Heart right ventricle (tissue), 16 donors: ENCODE measurements around the gene DGAT2. TPM values are rescaled to one million over a fixed set of nuclear protein-coding genes. Genes with fewer than 3 reads are reported as not detected.

Experiments used
- ATAC-seq, 8 donors: fragments of 200-7000 bp; cut with Tn5 transposase; one replicate each; pipeline ENCODE4 v1.9.1; 2020; ENCODE audit warnings: mild to moderate bottlenecking in 8 of 8, moderate library complexity in 8 of 8, moderate number of reproducible peaks in 1 of 8
- DNase-seq, 2 donors: peaks; one replicate each; pipeline ENCODE4 v3.0.0-alpha.2; 2020
- H3K27ac ChIP-seq, 10 donors: fragments of 200-600 bp; sonication (generic) in 2 of 10; one replicate each; pipeline versions ENCODE4 v1.5.0 to v1.8.0; 2020 to 2022; ENCODE audit warnings: mild to moderate bottlenecking in 3 of 10
- H3K27me3 ChIP-seq, 7 donors: fragments of 200-600 bp; one replicate each; pipeline ENCODE4 v1.8.0; 2021 to 2022; ENCODE audit warnings: mild to moderate bottlenecking in 2 of 7
- H3K36me3 ChIP-seq, 9 donors: fragments of 200-600 bp; sonication (generic) in 1 of 9; one replicate each; pipeline versions ENCODE4 v1.5.0 to v1.8.0; 2020 to 2022; ENCODE audit warnings: mild to moderate bottlenecking in 2 of 9
- H3K4me1 ChIP-seq, 9 donors: fragments of 200-600 bp; sonication (generic) in 1 of 9; one replicate each; pipeline versions ENCODE4 v1.5.0 to v1.8.0; 2020 to 2022; ENCODE audit warnings: mild to moderate bottlenecking in 4 of 9
- H3K4me3 ChIP-seq, 10 donors: fragments of 200-600 bp; sonication (generic) in 2 of 10; one replicate each; pipeline versions ENCODE4 v1.5.0 to v1.8.0; 2020 to 2022; ENCODE audit warnings: mild to moderate bottlenecking in 7 of 10, moderate library complexity in 2 of 10
- H3K9me3 ChIP-seq, 11 donors: fragments of 200-600 bp in 10 of 11; sonication (generic) in 2 of 11; one replicate each; pipeline versions ENCODE4 v1.5.0 to v1.8.0; 2013 to 2022; ENCODE audit warnings: mild to moderate bottlenecking in 2 of 11, control low read depth in 1 of 11, moderate library complexity in 1 of 11
- WGBS, 2 donors: extraction: QIAGEN DNeasy Blood & Tissue Kit; methylation state at CpG; one replicate each; pipeline ENCODE4 v1.1.7; 2013; ENCODE audit warnings: inconsistent platforms in 1 of 2; 5-methylcytosine and 5-hydroxymethylcytosine counted together
- intact Hi-C, 10 donors: fragments of 100-400 bp; cut with DNase I; formaldehyde crosslinking; loops; one replicate each; pipeline versions ENCODE4 v1.11.1 to v1.14.2; 2022
- polyA plus RNA-seq, 2 donors: library from polyadenylated mRNA; stranded (reverse); fragments of 200-250 nt; gene quantifications; one replicate each; pipeline ENCODE4 v1.2.3, GENCODE V29; 2013
- total RNA-seq, 10 donors: library from RNA; stranded (reverse); fragmentation: NEBNext Ultra II Directional in 3 of 10; extraction: Animal tissue kit (Norgen Biotek cat#: 25700) in 3 of 10; gene quantifications; one replicate each; pipeline versions ENCODE4 v1.2.1 to v1.2.4, GENCODE V29; 2021 to 2023
- TF ChIP-seq, protein P1 (sequence below), 9 donors: fragments of 200-600 bp; sonication (generic) in 2 of 9; IDR thresholded peaks; one replicate each; pipeline versions ENCODE4 v1.5.0 to v1.8.0; 2021 to 2022; ENCODE audit warnings: antibody characterized with exemption in 9 of 9, mild to moderate bottlenecking in 5 of 9, moderate library complexity in 1 of 9
- donor health status: Arrhythmogenic right ventricular cardiomyopathy.
- donor health status: ischemic (EF 13 %, LVEDD 7.1; RV severe dilation, severe dysfunction).
- donor health status: healthy with polysubstance abuse.
- donor health status: DM: no; HTN: yes; CAD: no.
- donor health status: DM: no; HTN: no; CAD: no.
- donor health status: ischemic (EF 25% LVEDD 6.9; RV normal size, moderate dysfunction).
- donor health status: ischemic (EF 25% LVEDD 5.7; RV mildly dilated, moderate dysfunction).
- donor health status: healthy.
- donor health status: DM: yes; HTN: yes; CAD: no.
- donor health status: Ischemic cardiomyopathy.
- donor health status: ischemic (EF 35%, LVEDD 5.7; RV mildly dilated, moderate dysfunction).
- donor health status: nonischemic (EF 11% LVEDD 7.7; RV severe dilation, severe dysfunction).
- donor health status: DM: yes; HTN: yes; CAD: no.
- donor health status: PGD.
- donor health status: ischemic (EF 29% LVEDD 5.4; RV normal size, mild dysfunction).
- donor health status: nonischemic (EF 23%, LVEDD 6.1; RV moderate dilation, normal function).

Gene DGAT2
- total and polyA plus RNA-seq, 12 donors: 6.2 to 24.4 (median 10.6) TPM

DNA sequence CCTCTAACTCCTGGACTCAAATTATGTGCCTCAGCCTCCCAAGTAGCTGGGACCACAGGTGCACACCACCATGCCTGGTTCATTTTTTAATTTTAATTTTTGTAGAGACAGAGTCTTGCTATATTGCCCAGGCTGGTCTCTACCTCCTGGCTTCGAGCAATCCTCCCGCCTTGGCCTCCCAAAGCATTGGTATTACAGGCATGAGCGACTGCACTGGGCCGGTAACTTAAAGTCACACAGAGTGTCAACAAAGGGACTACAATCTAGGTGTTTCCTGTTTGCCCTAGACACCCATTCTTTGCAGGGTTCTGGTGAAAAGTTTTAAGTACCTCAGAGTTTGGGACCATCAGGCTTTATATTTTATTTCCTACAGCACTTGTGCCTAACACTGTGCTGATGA is 54.8 kb downstream of the DGAT2 start:
- ATAC-seq: no peak
- TF ChIP-seq, protein P1, sequence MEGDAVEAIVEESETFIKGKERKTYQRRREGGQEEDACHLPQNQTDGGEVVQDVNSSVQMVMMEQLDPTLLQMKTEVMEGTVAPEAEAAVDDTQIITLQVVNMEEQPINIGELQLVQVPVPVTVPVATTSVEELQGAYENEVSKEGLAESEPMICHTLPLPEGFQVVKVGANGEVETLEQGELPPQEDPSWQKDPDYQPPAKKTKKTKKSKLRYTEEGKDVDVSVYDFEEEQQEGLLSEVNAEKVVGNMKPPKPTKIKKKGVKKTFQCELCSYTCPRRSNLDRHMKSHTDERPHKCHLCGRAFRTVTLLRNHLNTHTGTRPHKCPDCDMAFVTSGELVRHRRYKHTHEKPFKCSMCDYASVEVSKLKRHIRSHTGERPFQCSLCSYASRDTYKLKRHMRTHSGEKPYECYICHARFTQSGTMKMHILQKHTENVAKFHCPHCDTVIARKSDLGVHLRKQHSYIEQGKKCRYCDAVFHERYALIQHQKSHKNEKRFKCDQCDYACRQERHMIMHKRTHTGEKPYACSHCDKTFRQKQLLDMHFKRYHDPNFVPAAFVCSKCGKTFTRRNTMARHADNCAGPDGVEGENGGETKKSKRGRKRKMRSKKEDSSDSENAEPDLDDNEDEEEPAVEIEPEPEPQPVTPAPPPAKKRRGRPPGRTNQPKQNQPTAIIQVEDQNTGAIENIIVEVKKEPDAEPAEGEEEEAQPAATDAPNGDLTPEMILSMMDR (IDR thresholded peaks at IDR 0.05): no peak
- DNase-seq: no peak
- 83 to 87% methylated on average over 4 of the region's 4 CpGs for WGBS, 2 donors
- Histone ChIP-seq H3K4me1 (peaks cover 0 to 83% (median 42%) of the 10 kb centered on the region in 9 donors), H3K36me3 (peaks cover 0 to 6% (median 0%) of the 10 kb centered on the region in 9 donors), H3K9me3 (no peaks in the 10 kb centered on the region), H3K27me3 (no peaks in the 10 kb centered on the region), H3K4me3 (no peak overlapping the region), H3K27ac (peak overlapping the region in 6 of 10 donors; percentile 6 to 88 (median 37))
- intact Hi-C loops: no loop called here

DNA sequence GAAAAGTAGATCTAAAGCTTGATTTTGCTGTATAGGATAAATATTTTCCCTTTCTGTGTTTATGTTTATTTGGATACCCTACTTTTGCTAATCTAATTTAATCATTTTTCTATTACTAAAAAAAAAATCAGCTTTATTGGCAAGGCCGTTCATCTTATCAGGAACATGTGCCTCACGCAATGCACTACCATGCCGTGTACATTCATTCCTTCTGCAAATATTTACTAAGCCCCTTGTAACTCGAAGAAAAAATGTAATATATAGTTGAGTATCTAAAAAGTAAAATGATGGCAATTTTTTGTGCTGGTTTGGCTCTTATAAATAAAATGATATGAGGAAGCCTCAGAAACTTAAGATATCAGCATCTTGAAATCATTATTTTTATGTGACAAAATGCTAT is 55.4 kb downstream of the DGAT2 start:
- H3K4me1 ChIP-seq: peaks cover 0 to 79% (median 43%) of the 10 kb centered on the region in 9 donors
- peak overlapping the region in 6 of 10 donors; percentile 6 to 88 (median 37) for H3K27ac ChIP-seq
- H3K9me3 ChIP-seq: no peaks in the 10 kb centered on the region
- H3K4me3 ChIP-seq: peak overlapping the region in 4 of 10 donors; percentile 1 to 21 (median 4)
- intact Hi-C loops: no loop called here
- ATAC-seq (no peak), DNase-seq (no peak)
- H3K27me3 ChIP-seq: no peaks in the 10 kb centered on the region
- H3K36me3 ChIP-seq: peaks cover 0 to 6% (median 0%) of the 10 kb centered on the region in 9 donors
- TF ChIP-seq, protein P1 (IDR thresholded peaks at IDR 0.05): no peak
- WGBS, 2 donors: 48 to 64% methylated on average over 4 of the region's 4 CpGs

DNA sequence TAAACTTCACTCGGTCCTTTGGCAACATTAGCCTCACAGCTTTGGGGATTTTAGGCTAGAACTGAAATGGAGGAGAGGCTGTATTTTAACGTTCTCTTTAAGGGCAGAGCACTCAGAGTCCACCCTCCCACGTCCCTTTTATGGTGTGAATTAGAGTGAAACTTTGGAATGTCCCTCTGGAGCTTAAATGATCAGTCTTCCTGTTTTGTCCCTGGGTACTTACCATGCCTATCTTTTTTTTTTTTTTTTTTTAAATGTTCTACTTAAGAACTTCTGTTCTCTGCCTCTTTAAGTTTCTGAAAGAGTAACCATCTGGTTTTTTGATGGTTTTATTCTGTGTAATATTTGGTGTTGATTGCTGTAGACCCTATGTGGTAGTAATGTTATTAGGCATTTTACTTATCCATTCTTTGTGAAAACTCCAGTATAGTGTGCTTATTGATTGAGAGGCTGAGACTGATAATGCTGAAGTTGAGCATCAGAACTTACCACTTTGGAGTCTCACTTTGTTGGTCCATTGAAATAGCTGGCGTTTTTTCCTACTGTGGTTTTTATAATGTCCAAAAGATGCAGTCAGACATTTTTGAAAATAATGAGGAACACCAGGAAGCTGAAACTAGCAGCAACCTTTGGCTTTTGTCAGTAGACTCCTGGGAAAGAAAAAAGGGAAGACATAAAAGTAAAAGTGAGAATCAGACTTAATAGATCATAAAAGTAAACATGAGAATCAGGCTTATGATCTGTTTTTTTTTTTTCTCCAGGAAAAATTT is 58.1 kb downstream of the DGAT2 start:
- 25 to 39% methylated on average over 4 of the region's 4 CpGs for WGBS, 2 donors
- TF ChIP-seq, protein P1 (IDR thresholded peaks at IDR 0.05): no peak
- Histone ChIP-seq H3K4me3 (peak overlapping the region in 7 of 10 donors; percentile 0 to 32 (median 18)), H3K9me3 (no peaks in the 10 kb centered on the region), H3K4me1 (peaks cover 0 to 85% (median 47%) of the 10 kb centered on the region in 9 donors), H3K27me3 (no peaks in the 10 kb centered on the region), H3K27ac (peak overlapping the region; percentile 38 to 88 (median 79)), H3K36me3 (peaks cover 0 to 6% (median 0%) of the 10 kb centered on the region in 9 donors)
- ATAC-seq (peak; percentile 80 to 95 (median 92)), DNase-seq (peak in 1 of 2 donors; percentile 29)
- intact Hi-C loops: no loop called here

DNA sequence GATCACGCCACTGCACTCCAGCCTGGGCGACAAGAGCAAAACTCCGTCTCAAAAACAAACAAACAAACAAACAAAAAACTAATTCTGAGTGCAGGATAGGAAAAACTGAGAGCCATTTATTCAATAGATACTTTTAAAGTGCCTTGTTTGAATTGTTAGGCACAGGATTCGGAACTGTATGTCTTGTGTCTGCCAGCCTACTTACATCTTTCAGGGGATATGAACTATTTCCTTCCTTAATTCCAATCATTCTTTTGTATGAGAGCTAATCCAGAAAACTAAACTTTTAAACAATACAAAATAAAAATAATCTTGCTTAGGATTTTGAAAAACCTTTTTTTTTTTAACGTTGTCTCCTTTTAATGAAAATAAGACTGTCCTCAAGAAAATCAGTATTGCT is 59.0 kb downstream of the DGAT2 start:
- intact Hi-C loops: no loop called here
- WGBS, 2 donors: 54 to 78% methylated on average over 5 of the region's 5 CpGs
- DNase-seq (no peak), ATAC-seq (peak in 1 of 8 donors; percentile 43)
- H3K27me3 ChIP-seq: no peaks in the 10 kb centered on the region
- peak overlapping the region in 3 of 10 donors; percentile 3 to 32 (median 18) for H3K4me3 ChIP-seq
- H3K9me3 ChIP-seq: no peaks in the 10 kb centered on the region
- H3K27ac ChIP-seq: peak overlapping the region; percentile 11 to 88 (median 79)
- H3K36me3 ChIP-seq: peaks cover 0 to 6% (median 0%) of the 10 kb centered on the region in 9 donors
- peaks cover 0 to 89% (median 52%) of the 10 kb centered on the region in 9 donors for H3K4me1 ChIP-seq
- TF ChIP-seq, protein P1 (IDR thresholded peaks at IDR 0.05): no peak
